Measurements from ENCODE around the gene RC3H1.
"Not testable (repeated sequence)": the region's sequence is repeated elsewhere in the genome, so short reads cannot be mapped to it uniquely, and the experiment has no call there.

Gene RC3H1

GRCh38 chr1:173946380-173946921 lies 75.7 kb downstream of the RC3H1 start:
- DNase-seq: no peak

GRCh38 chr1:173937062-173937461 lies 85.1 kb downstream of the RC3H1 start:
- no peak for DNase-seq

- DNase-seq: no peak
Measured at GRCh38 chr1:173934440-173934839, 87.7 kb downstream of the RC3H1 start.

GRCh38 chr1:173930541-173930940 lies 91.6 kb downstream of the RC3H1 start:
- not testable (repeated sequence) for DNase-seq

- no peak for DNase-seq
Measured at GRCh38 chr1:173925306-173926242, 96.6 kb downstream of the RC3H1 start.

GRCh38 chr1:173920861-173921260 lies 101.3 kb downstream of the RC3H1 start:
- DNase-seq: no peak

- DNase-seq: no peak
Measured at GRCh38 chr1:173917635-173918493, 104.3 kb downstream of the RC3H1 start.

GRCh38 chr1:173917149-173917548 lies 105.0 kb downstream of the RC3H1 start, which contains the start of gene SERPINC1:
Gene SERPINC1, minus strand, starts transcription at chr1:173917327. Its CDS starts 68 bp downstream, at chr1:173917259.
- no peak for DNase-seq

GRCh38 chr1:173916667-173917066 lies 105.5 kb downstream of the RC3H1 start:
- DNase-seq: no peak

GRCh38 chr1:173915596-173915995 lies 106.6 kb downstream of the RC3H1 start:
- no peak for DNase-seq

GRCh38 chr1:173914366-173914871 lies 107.7 kb downstream of the RC3H1 start:
- DNase-seq: no peak

GRCh38 chr1:173913111-173913510 lies 109.0 kb downstream of the RC3H1 start:
- no peak for DNase-seq

- no peak for DNase-seq
Measured at GRCh38 chr1:173903827-173904531, 118.2 kb downstream of the RC3H1 start.

- no peak for DNase-seq
Measured at GRCh38 chr1:173900992-173901391, 121.2 kb downstream of the RC3H1 start.

GRCh38 chr1:173900427-173900826 lies 121.7 kb downstream of the RC3H1 start:
- DNase-seq: no peak

GRCh38 chr1:173894189-173894588 lies 128.0 kb downstream of the RC3H1 start:
- DNase-seq: no peak

- DNase-seq: no peak
Measured at GRCh38 chr1:173893611-173894010, 128.5 kb downstream of the RC3H1 start.

- DNase-seq: no peak
Measured at GRCh38 chr1:173889885-173890284, 132.3 kb downstream of the RC3H1 start.

GRCh38 chr1:173888749-173889148 lies 133.4 kb downstream of the RC3H1 start:
- DNase-seq: no peak

GRCh38 chr1:173887627-173888026 lies 134.5 kb downstream of the RC3H1 start:
- DNase-seq: no peak

Data from nucleus accumbens (tissue), 56 donors.